HepG2 (cell line): ENCODE data around the gene SAP25. TPM values are rescaled to one million over a fixed set of nuclear protein-coding genes. Genes with fewer than 3 reads are reported as not detected.

Experiments used
- NKX3-1 ChIP-seq: sonication (generic); formaldehyde crosslinking; IDR thresholded peaks from 2 replicates; pipeline ENCODE4 v1.5.0; 2020; ENCODE audit warnings: missing genetic modification reagents
- RXRB ChIP-seq: IDR thresholded peaks from 2 replicates; pipeline ENCODE4 v1.6.1; 2016; ENCODE audit warnings: borderline replicate concordance, missing genetic modification reagents, missing compliant biosample characterization
- SIX1 ChIP-seq: sonication (generic); formaldehyde crosslinking; IDR thresholded peaks from 2 replicates; pipeline ENCODE4 v1.4.0; 2020; ENCODE audit warnings: missing genetic modification reagents, borderline replicate concordance
- SP4 ChIP-seq: sonication (generic); formaldehyde crosslinking; IDR thresholded peaks from 2 replicates; pipeline ENCODE4 v1.8.1; 2023; ENCODE audit warnings: mild to moderate bottlenecking, missing genetic modification reagents
- STAT5B ChIP-seq: sonication (generic); formaldehyde crosslinking; IDR thresholded peaks from 2 replicates; pipeline ENCODE4 v1.4.0; 2020; ENCODE audit warnings: missing genetic modification reagents
- ZBTB39 ChIP-seq: sonication (generic); formaldehyde crosslinking; IDR thresholded peaks from 2 replicates; pipeline ENCODE4 v1.5.0; 2020; ENCODE audit warnings: missing genetic modification reagents
- ZNF180 ChIP-seq: sonication (generic); formaldehyde crosslinking; IDR thresholded peaks from 2 replicates; pipeline ENCODE4 v1.4.0; 2020; ENCODE audit warnings: low read depth, missing genetic modification reagents, borderline replicate concordance
- ZNF501 ChIP-seq: sonication (generic); formaldehyde crosslinking; IDR thresholded peaks from 2 replicates; pipeline ENCODE4 v1.5.1; 2020; ENCODE audit warnings: mild to moderate bottlenecking, moderate library complexity, missing genetic modification reagents
- ZNF737 ChIP-seq: sonication (generic); formaldehyde crosslinking; IDR thresholded peaks from 2 replicates; pipeline ENCODE4 v1.5.0; 2020; ENCODE audit warnings: missing genetic modification reagents, mild to moderate bottlenecking, borderline replicate concordance
- polyA plus RNA-seq, 8 experiments: library from polyadenylated mRNA; depleted of rRNA in 3 of 8; stranded (reverse) in 7 of 8; unstranded in 1 of 8; fragments of >200 nt; fragmentation: Illumina TruSeq in 4 of 8; extraction: Trizol in 4 of 8; gene quantifications; 2 replicates each; pipeline versions ENCODE4 v1.2.1 to v1.2.3, GENCODE V29; 2011 to 2016; ENCODE audit warnings: low read depth in 4 of 8, missing spikeins in 1 of 8, mixed read lengths in 1 of 8; ENCODE audit not compliant: insufficient read depth in 1 of 8
- total RNA-seq, 5 experiments: library from RNA; depleted of rRNA; stranded (reverse); fragments of >200 nt; fragmentation: Illumina TruSeq; extraction: Trizol; gene quantifications; 2 replicates each; pipeline ENCODE4 v1.2.3, GENCODE V29; 2016; ENCODE audit warnings: low read depth in 1 of 5
- TF ChIP-seq, protein P1 (sequence below): sonication (generic); formaldehyde crosslinking; IDR thresholded peaks from 2 replicates; pipeline ENCODE4 v1.4.0; 2020; ENCODE audit warnings: mild to moderate bottlenecking, missing genetic modification reagents, borderline replicate concordance
- TF ChIP-seq, protein P2 (sequence below): sonication (generic); formaldehyde crosslinking; IDR thresholded peaks from 2 replicates; pipeline ENCODE4 v1.4.0; 2020; ENCODE audit warnings: missing genetic modification reagents
- TF ChIP-seq, protein P3 (sequence below): sonication (generic); formaldehyde crosslinking; IDR thresholded peaks from 2 replicates; pipeline ENCODE4 v1.9.0; 2021; ENCODE audit warnings: missing genetic modification reagents, mild to moderate bottlenecking, borderline replicate concordance

The SAP25 gene
- total and polyA plus RNA-seq, 2 of the 13 experiments (the other 11 are each of a cell fraction or from before 2014, with no cell fraction given), result 0.15 to 0.20 TPM

DNA sequence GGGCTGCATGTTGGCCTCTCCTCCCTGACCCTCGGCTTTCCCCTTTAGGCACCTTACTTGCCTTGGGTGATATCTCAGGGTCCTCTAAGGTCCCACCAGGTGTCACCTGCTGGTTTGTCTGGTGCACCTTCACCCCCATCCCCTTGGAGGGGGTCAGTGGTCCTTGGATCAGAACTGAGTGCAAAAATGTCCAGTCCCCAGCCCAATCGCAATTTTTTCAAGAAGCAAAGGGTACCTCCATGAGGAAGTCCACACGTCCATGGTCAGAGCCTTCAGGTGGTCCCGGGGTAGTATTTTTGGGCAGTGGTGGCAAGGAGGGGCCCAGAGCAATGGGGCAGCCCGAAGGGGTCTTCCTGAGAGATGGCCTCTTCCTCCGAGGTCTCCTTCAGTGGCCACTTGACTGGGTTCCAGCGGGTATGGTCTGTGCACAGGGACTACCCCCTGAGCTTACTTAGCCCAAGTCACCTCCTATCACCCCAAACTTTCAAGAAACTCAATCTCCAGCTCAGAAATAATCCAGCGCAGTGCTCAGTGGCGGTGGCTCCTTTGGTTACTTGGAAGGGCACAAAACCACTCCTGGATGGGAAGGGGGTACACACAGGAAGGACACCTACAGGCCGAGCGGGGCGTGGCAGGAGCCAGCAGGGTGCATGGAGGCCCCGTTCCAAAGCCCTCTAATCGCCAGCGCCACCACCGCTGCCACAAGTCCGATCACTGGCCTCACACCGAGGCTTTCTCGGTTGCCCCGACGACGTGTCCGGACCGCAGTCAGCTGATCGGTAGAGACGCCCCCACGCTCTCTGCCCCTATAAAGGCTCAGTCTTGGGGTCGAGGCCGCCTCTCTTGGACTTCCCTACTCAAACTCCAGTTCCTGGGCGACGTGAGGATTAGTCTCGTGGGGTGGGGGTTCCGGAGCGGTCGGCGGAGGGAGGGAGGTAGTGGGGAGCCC lies 4.5 kb downstream of the SAP25 start (continued):
- TF ChIP-seq, protein P1, sequence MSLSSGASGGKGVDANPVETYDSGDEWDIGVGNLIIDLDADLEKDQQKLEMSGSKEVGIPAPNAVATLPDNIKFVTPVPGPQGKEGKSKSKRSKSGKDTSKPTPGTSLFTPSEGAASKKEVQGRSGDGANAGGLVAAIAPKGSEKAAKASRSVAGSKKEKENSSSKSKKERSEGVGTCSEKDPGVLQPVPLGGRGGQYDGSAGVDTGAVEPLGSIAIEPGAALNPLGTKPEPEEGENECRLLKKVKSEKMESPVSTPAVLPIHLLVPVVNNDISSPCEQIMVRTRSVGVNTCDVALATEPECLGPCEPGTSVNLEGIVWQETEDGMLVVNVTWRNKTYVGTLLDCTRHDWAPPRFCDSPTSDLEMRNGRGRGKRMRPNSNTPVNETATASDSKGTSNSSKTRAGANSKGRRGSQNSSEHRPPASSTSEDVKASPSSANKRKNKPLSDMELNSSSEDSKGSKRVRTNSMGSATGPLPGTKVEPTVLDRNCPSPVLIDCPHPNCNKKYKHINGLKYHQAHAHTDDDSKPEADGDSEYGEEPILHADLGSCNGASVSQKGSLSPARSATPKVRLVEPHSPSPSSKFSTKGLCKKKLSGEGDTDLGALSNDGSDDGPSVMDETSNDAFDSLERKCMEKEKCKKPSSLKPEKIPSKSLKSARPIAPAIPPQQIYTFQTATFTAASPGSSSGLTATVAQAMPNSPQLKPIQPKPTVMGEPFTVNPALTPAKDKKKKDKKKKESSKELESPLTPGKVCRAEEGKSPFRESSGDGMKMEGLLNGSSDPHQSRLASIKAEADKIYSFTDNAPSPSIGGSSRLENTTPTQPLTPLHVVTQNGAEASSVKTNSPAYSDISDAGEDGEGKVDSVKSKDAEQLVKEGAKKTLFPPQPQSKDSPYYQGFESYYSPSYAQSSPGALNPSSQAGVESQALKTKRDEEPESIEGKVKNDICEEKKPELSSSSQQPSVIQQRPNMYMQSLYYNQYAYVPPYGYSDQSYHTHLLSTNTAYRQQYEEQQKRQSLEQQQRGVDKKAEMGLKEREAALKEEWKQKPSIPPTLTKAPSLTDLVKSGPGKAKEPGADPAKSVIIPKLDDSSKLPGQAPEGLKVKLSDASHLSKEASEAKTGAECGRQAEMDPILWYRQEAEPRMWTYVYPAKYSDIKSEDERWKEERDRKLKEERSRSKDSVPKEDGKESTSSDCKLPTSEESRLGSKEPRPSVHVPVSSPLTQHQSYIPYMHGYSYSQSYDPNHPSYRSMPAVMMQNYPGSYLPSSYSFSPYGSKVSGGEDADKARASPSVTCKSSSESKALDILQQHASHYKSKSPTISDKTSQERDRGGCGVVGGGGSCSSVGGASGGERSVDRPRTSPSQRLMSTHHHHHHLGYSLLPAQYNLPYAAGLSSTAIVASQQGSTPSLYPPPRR (CRISPR knock-in tag), result peak; percentile 26; the same call in 1 of the 2 replicates
- peak; percentile 17; the same call in 1 of the 2 replicates for TF ChIP-seq STAT5B
- TF ChIP-seq ZNF180 (CRISPR knock-in tag), result no peak
- TF ChIP-seq SIX1, result no peak
- 0 out of 2 replicates have a peak, but pooled peaks have one; percentile 21 for TF ChIP-seq ZNF737 (CRISPR knock-in tag)
- TF ChIP-seq RXRB (CRISPR knock-in tag), result peak; percentile 57
- TF ChIP-seq, protein P2, sequence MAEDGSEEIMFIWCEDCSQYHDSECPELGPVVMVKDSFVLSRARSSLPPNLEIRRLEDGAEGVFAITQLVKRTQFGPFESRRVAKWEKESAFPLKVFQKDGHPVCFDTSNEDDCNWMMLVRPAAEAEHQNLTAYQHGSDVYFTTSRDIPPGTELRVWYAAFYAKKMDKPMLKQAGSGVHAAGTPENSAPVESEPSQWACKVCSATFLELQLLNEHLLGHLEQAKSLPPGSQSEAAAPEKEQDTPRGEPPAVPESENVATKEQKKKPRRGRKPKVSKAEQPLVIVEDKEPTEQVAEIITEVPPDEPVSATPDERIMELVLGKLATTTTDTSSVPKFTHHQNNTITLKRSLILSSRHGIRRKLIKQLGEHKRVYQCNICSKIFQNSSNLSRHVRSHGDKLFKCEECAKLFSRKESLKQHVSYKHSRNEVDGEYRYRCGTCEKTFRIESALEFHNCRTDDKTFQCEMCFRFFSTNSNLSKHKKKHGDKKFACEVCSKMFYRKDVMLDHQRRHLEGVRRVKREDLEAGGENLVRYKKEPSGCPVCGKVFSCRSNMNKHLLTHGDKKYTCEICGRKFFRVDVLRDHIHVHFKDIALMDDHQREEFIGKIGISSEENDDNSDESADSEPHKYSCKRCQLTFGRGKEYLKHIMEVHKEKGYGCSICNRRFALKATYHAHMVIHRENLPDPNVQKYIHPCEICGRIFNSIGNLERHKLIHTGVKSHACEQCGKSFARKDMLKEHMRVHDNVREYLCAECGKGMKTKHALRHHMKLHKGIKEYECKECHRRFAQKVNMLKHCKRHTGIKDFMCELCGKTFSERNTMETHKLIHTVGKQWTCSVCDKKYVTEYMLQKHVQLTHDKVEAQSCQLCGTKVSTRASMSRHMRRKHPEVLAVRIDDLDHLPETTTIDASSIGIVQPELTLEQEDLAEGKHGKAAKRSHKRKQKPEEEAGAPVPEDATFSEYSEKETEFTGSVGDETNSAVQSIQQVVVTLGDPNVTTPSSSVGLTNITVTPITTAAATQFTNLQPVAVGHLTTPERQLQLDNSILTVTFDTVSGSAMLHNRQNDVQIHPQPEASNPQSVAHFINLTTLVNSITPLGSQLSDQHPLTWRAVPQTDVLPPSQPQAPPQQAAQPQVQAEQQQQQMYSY (CRISPR knock-in tag), result peak; percentile 84
- TF ChIP-seq, protein P3, sequence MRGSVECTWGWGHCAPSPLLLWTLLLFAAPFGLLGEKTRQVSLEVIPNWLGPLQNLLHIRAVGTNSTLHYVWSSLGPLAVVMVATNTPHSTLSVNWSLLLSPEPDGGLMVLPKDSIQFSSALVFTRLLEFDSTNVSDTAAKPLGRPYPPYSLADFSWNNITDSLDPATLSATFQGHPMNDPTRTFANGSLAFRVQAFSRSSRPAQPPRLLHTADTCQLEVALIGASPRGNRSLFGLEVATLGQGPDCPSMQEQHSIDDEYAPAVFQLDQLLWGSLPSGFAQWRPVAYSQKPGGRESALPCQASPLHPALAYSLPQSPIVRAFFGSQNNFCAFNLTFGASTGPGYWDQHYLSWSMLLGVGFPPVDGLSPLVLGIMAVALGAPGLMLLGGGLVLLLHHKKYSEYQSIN (CRISPR knock-in tag), result no peak
- 0 out of 2 replicates have a peak, but pooled peaks have one; percentile 8 for TF ChIP-seq NKX3-1 (CRISPR knock-in tag)
- peak; percentile 12 for TF ChIP-seq ZNF501 (CRISPR knock-in tag)
- TF ChIP-seq ZBTB39 (CRISPR knock-in tag), result peak; percentile 6; the same call in 1 of the 2 replicates
- peak; percentile 63 for TF ChIP-seq SP4 (CRISPR knock-in tag)
